ENCODE measurements around the gene PROC.

The PROC gene

GRCh38 chr2:127434515-127434914 is 16.3 kb downstream of the PROC start:
- 98% methylated on average over 5 of the region's 6 CpGs for WGBS (ENCODE audit: insufficient coverage)
- ChIA-PET CTCF (interaction anchor here (1.1 to 2.4 kb wide), 2 partner anchors 19 to 42 kb away, joined by 3 to 10 read pairs; no protein-coding TSS in a partner anchor), POLR2A (no interaction called here)

GRCh38 chr2:127437056-127437455 is 18.8 kb downstream of the PROC start:
- H3K27me3 ChIP-seq (replicated peaks in 2 of 5; ENCODE audit: control insufficient read depth in 4 of 5, insufficient read depth in 5 of 5, low read length in 4 of 5), result no peaks in the 10 kb centered on the region
- H3K4me1 ChIP-seq (ENCODE audit: control extremely low read depth in 1 of 4, control insufficient read depth in 4 of 4, insufficient read depth in 4 of 4, low read length in 3 of 4), result no peaks in the 10 kb centered on the region
- CTCF ChIA-PET, result interaction anchor here (0.9 to 2.3 kb wide), 3 partner anchors 12 to 22 kb away, joined by 3 to 10 read pairs (median 6); no protein-coding TSS in a partner anchor
- POLR2A ChIA-PET, result no interaction called here
- no peaks in the 10 kb centered on the region for H3K36me3 ChIP-seq (ENCODE audit: control insufficient read depth in 4 of 4, insufficient read depth in 4 of 4, low read length in 3 of 4)
- H3K9me3 ChIP-seq (ENCODE audit: control extremely low read depth in 1 of 5, control insufficient read depth in 4 of 5, insufficient read depth in 2 of 5, low read depth in 1 of 5, low read length in 4 of 5), result peaks cover 0 to 12% (median 4%) of the 10 kb centered on the region in 5 experiments
- WGBS (ENCODE audit: insufficient coverage), result 95% methylated on average over 7 of the region's 9 CpGs
- DNase-seq, result no peak
- no peak overlapping the region for H3K27ac ChIP-seq (ENCODE audit: insufficient read depth in 1 of 2, low read depth in 1 of 2, low read length in 2 of 2, poor library complexity in 1 of 2, severe bottlenecking in 2 of 2)
- H3K4me3 ChIP-seq (ENCODE audit: control insufficient read depth in 1 of 7, extremely low read depth in 1 of 7, insufficient read depth in 4 of 7, low read depth in 2 of 7, low read length in 6 of 7), result no peak overlapping the region

More at GRCh38 chr2:127434515-127434914, 16.3 kb downstream of the PROC start:
- no peak overlapping the region for H3K4me3 ChIP-seq (ENCODE audit: control insufficient read depth in 1 of 7, extremely low read depth in 1 of 7, insufficient read depth in 4 of 7, low read depth in 2 of 7, low read length in 6 of 7)
- no peaks in the 10 kb centered on the region for H3K27me3 ChIP-seq (replicated peaks in 2 of 5; ENCODE audit: control insufficient read depth in 4 of 5, insufficient read depth in 5 of 5, low read length in 4 of 5)
- no peaks in the 10 kb centered on the region for H3K4me1 ChIP-seq (ENCODE audit: control extremely low read depth in 1 of 4, control insufficient read depth in 4 of 4, insufficient read depth in 4 of 4, low read length in 3 of 4)
- H3K27ac ChIP-seq (ENCODE audit: insufficient read depth in 1 of 2, low read depth in 1 of 2, low read length in 2 of 2, poor library complexity in 1 of 2, severe bottlenecking in 2 of 2), result no peak overlapping the region
- peaks cover 0 to 3% (median 0%) of the 10 kb centered on the region in 5 experiments for H3K9me3 ChIP-seq (ENCODE audit: control extremely low read depth in 1 of 5, control insufficient read depth in 4 of 5, insufficient read depth in 2 of 5, low read depth in 1 of 5, low read length in 4 of 5)
- no peak for DNase-seq
- H3K36me3 ChIP-seq (ENCODE audit: control insufficient read depth in 4 of 4, insufficient read depth in 4 of 4, low read length in 3 of 4), result peaks cover 0 to 3% (median 0%) of the 10 kb centered on the region in 4 experiments

DNA sequence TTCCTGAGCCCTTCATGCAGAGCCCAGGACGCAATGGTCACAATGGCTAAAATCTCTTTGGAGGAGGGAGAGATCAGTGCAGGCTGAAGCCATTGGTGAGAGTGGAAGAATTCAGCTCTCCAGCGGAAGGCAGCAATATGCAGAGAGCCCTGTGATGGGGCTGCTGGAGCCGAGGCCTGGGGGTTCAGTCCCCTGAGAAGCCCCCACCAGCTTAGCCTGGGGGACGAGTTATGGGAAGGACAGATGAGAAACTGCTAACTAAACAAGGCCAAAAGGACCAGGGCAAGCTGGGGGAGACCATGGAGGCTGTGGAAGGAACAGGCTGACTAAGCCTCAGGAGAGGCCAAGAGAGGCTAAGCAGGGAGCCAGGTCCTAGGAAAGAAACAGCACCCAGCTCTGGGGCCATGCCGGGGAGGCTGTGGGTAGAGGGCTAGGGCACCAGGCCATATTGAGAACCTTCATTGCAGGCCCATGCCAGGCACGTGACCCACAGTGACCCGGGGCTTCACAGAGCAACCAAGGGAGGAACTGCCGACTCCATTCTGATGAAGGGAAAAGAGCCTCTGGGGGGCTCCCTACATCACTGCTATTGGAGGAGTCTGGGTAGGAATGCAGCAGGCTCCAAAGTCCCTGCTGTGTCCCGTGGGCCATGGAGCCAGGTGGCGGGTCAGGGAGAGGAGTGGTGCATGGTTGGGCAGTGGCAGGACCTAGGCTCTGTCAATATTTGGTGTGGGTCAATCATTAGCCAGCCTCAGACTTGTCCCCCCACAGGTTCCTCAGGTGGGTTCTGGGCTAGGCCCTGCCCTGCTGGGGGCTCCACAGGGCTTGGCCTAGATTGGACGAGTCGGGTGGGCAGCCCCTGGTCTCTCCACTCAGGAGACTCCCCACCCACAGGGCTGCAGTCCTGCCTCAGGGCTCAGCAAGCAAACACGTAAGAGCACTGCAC is 19.8 kb downstream of the PROC start:
- WGBS (ENCODE audit: insufficient coverage), result 88% methylated on average over 10 of the region's 13 CpGs

GRCh38 chr2:127439343-127439742 is 21.1 kb downstream of the PROC start:
- no peak overlapping the region for H3K4me3 ChIP-seq (ENCODE audit: control insufficient read depth in 1 of 7, extremely low read depth in 1 of 7, insufficient read depth in 4 of 7, low read depth in 2 of 7, low read length in 6 of 7)
- WGBS (ENCODE audit: insufficient coverage), result 75% methylated on average over 4 of the region's 5 CpGs
- H3K9me3 ChIP-seq (ENCODE audit: control extremely low read depth in 1 of 5, control insufficient read depth in 4 of 5, insufficient read depth in 2 of 5, low read depth in 1 of 5, low read length in 4 of 5), result peaks cover 0 to 12% (median 4%) of the 10 kb centered on the region in 5 experiments
- no peak for DNase-seq
- H3K27ac ChIP-seq (ENCODE audit: insufficient read depth in 1 of 2, low read depth in 1 of 2, low read length in 2 of 2, poor library complexity in 1 of 2, severe bottlenecking in 2 of 2), result no peak overlapping the region
- H3K27me3 ChIP-seq (replicated peaks in 2 of 5; ENCODE audit: control insufficient read depth in 4 of 5, insufficient read depth in 5 of 5, low read length in 4 of 5), result no peaks in the 10 kb centered on the region
- CTCF ChIA-PET, result no interaction called here
- H3K4me1 ChIP-seq (ENCODE audit: control extremely low read depth in 1 of 4, control insufficient read depth in 4 of 4, insufficient read depth in 4 of 4, low read length in 3 of 4), result no peaks in the 10 kb centered on the region
- POLR2A ChIA-PET, result interaction anchor here (0.8 kb wide), 1 partner anchor 154 kb away, joined by 3 read pairs; no protein-coding TSS in a partner anchor
- H3K36me3 ChIP-seq (ENCODE audit: control insufficient read depth in 4 of 4, insufficient read depth in 4 of 4, low read length in 3 of 4), result no peaks in the 10 kb centered on the region

More for the DNA sequence above, 19.8 kb downstream of the PROC start:
- DNase-seq, result no peak
- peaks cover 0 to 12% (median 4%) of the 10 kb centered on the region in 5 experiments for H3K9me3 ChIP-seq (ENCODE audit: control extremely low read depth in 1 of 5, control insufficient read depth in 4 of 5, insufficient read depth in 2 of 5, low read depth in 1 of 5, low read length in 4 of 5)
- CTCF ChIA-PET, result interaction anchor here (0.9 to 1.0 kb wide), 2 partner anchors 13 to 16 kb away, joined by 3 to 6 read pairs; no protein-coding TSS in a partner anchor
- no peak overlapping the region for H3K27ac ChIP-seq (ENCODE audit: insufficient read depth in 1 of 2, low read depth in 1 of 2, low read length in 2 of 2, poor library complexity in 1 of 2, severe bottlenecking in 2 of 2)
- H3K36me3 ChIP-seq (ENCODE audit: control insufficient read depth in 4 of 4, insufficient read depth in 4 of 4, low read length in 3 of 4), result no peaks in the 10 kb centered on the region
- H3K4me3 ChIP-seq (ENCODE audit: control insufficient read depth in 1 of 7, extremely low read depth in 1 of 7, insufficient read depth in 4 of 7, low read depth in 2 of 7, low read length in 6 of 7), result no peak overlapping the region
- no peaks in the 10 kb centered on the region for H3K4me1 ChIP-seq (ENCODE audit: control extremely low read depth in 1 of 4, control insufficient read depth in 4 of 4, insufficient read depth in 4 of 4, low read length in 3 of 4)
- no peaks in the 10 kb centered on the region for H3K27me3 ChIP-seq (replicated peaks in 2 of 5; ENCODE audit: control insufficient read depth in 4 of 5, insufficient read depth in 5 of 5, low read length in 4 of 5)
- POLR2A ChIA-PET, result no interaction called here

- Histone ChIP-seq H3K27ac (ENCODE audit: insufficient read depth in 1 of 2, low read depth in 1 of 2, low read length in 2 of 2, poor library complexity in 1 of 2, severe bottlenecking in 2 of 2) (no peak overlapping the region), H3K4me1 (ENCODE audit: control extremely low read depth in 1 of 4, control insufficient read depth in 4 of 4, insufficient read depth in 4 of 4, low read length in 3 of 4) (no peaks in the 10 kb centered on the region), H3K27me3 (replicated peaks in 2 of 5; ENCODE audit: control insufficient read depth in 4 of 5, insufficient read depth in 5 of 5, low read length in 4 of 5) (no peaks in the 10 kb centered on the region), H3K9me3 (ENCODE audit: control extremely low read depth in 1 of 5, control insufficient read depth in 4 of 5, insufficient read depth in 2 of 5, low read depth in 1 of 5, low read length in 4 of 5) (peaks cover 0 to 5% (median 4%) of the 10 kb centered on the region in 5 experiments), H3K4me3 (ENCODE audit: control insufficient read depth in 1 of 7, extremely low read depth in 1 of 7, insufficient read depth in 4 of 7, low read depth in 2 of 7, low read length in 6 of 7) (no peak overlapping the region), H3K36me3 (ENCODE audit: control insufficient read depth in 4 of 4, insufficient read depth in 4 of 4, low read length in 3 of 4) (no peaks in the 10 kb centered on the region)
- CTCF ChIA-PET, result no interaction called here
- DNase-seq, result no peak
- WGBS (ENCODE audit: insufficient coverage), result 100% methylated on average over 2 of the region's 2 CpGs
- POLR2A ChIA-PET, result no interaction called here
Observed at GRCh38 chr2:127448526-127448925, 30.3 kb downstream of the PROC start.

GRCh38 chr2:127449414-127449813 is 31.2 kb downstream of the PROC start:
- no peak for DNase-seq
- H3K27ac ChIP-seq (ENCODE audit: insufficient read depth in 1 of 2, low read depth in 1 of 2, low read length in 2 of 2, poor library complexity in 1 of 2, severe bottlenecking in 2 of 2), result no peak overlapping the region
- H3K27me3 ChIP-seq (replicated peaks in 2 of 5; ENCODE audit: control insufficient read depth in 4 of 5, insufficient read depth in 5 of 5, low read length in 4 of 5), result no peaks in the 10 kb centered on the region
- CTCF ChIA-PET, result no interaction called here
- H3K9me3 ChIP-seq (ENCODE audit: control extremely low read depth in 1 of 5, control insufficient read depth in 4 of 5, insufficient read depth in 2 of 5, low read depth in 1 of 5, low read length in 4 of 5), result peaks cover 0 to 4% (median 4%) of the 10 kb centered on the region in 5 experiments
- POLR2A ChIA-PET, result no interaction called here
- H3K4me3 ChIP-seq (ENCODE audit: control insufficient read depth in 1 of 7, extremely low read depth in 1 of 7, insufficient read depth in 4 of 7, low read depth in 2 of 7, low read length in 6 of 7), result no peak overlapping the region
- no peaks in the 10 kb centered on the region for H3K4me1 ChIP-seq (ENCODE audit: control extremely low read depth in 1 of 4, control insufficient read depth in 4 of 4, insufficient read depth in 4 of 4, low read length in 3 of 4)
- no peaks in the 10 kb centered on the region for H3K36me3 ChIP-seq (ENCODE audit: control insufficient read depth in 4 of 4, insufficient read depth in 4 of 4, low read length in 3 of 4)
- 100% methylated on average over 1 of the region's 4 CpGs for WGBS (ENCODE audit: insufficient coverage)

- no peak for DNase-seq
- WGBS (ENCODE audit: insufficient coverage), result 95% methylated on average over 2 of the region's 4 CpGs
- Histone ChIP-seq H3K27ac (ENCODE audit: insufficient read depth in 1 of 2, low read depth in 1 of 2, low read length in 2 of 2, poor library complexity in 1 of 2, severe bottlenecking in 2 of 2) (no peak overlapping the region), H3K27me3 (replicated peaks in 2 of 5; ENCODE audit: control insufficient read depth in 4 of 5, insufficient read depth in 5 of 5, low read length in 4 of 5) (no peaks in the 10 kb centered on the region), H3K9me3 (ENCODE audit: control extremely low read depth in 1 of 5, control insufficient read depth in 4 of 5, insufficient read depth in 2 of 5, low read depth in 1 of 5, low read length in 4 of 5) (peaks cover 0 to 1% (median 0%) of the 10 kb centered on the region in 5 experiments), H3K4me3 (ENCODE audit: control insufficient read depth in 1 of 7, extremely low read depth in 1 of 7, insufficient read depth in 4 of 7, low read depth in 2 of 7, low read length in 6 of 7) (no peak overlapping the region), H3K36me3 (ENCODE audit: control insufficient read depth in 4 of 4, insufficient read depth in 4 of 4, low read length in 3 of 4) (no peaks in the 10 kb centered on the region), H3K4me1 (ENCODE audit: control extremely low read depth in 1 of 4, control insufficient read depth in 4 of 4, insufficient read depth in 4 of 4, low read length in 3 of 4) (no peaks in the 10 kb centered on the region)
- POLR2A ChIA-PET, result no interaction called here
- CTCF ChIA-PET, result interaction anchor here (1.3 to 2.5 kb wide), 2 partner anchors 27 to 30 kb away, joined by 6 read pairs; no protein-coding TSS in a partner anchor
Observed at GRCh38 chr2:127449898-127450297, 31.7 kb downstream of the PROC start.

Measured in common myeloid progenitor, CD34-positive (primary cell).